K562 (cell line): ENCODE measurements around the gene RSBN1L. TPM values are rescaled to one million over a fixed set of nuclear protein-coding genes. Genes with fewer than 3 reads are reported as not detected.
A peak's percentile ranks its signal among the peaks of the same experiment; 100 is the strongest.

Experiments used
- ELF1 ChIP-seq: fragments of 200-800 bp; sonication (Bioruptor generic); IDR thresholded peaks from 2 replicates; pipeline ENCODE4 v1.6.1; 2016; ENCODE audit warnings: missing genetic modification characterization, missing compliant biosample characterization
- HDAC1 ChIP-seq, 2 experiments: fragments of 450-650 bp; IDR thresholded peaks; 2 replicates each; pipeline ENCODE4 v1.6.1; 2016 to 2017; ENCODE audit warnings: inconsistent platforms in 1 of 2, mild to moderate bottlenecking in 1 of 2, moderate library complexity in 1 of 2
- MIER1 ChIP-seq: fragments of 450-650 bp; IDR thresholded peaks from 2 replicates; pipeline ENCODE4 v1.6.1; 2016; ENCODE audit warnings: antibody characterized with exemption, mild to moderate bottlenecking, low read depth
- NCOA2 ChIP-seq, 2 experiments: fragments of 450-650 bp; IDR thresholded peaks; 2 replicates each; pipeline ENCODE4 v1.6.1; 2018; ENCODE audit warnings: mild to moderate bottlenecking in 2 of 2, moderate library complexity in 1 of 2; ENCODE audit not compliant: partially characterized antibody in 2 of 2
- RFX7 ChIP-seq: fragments of 250-450 bp; sonication (Bioruptor Pico); IDR thresholded peaks from 2 replicates; pipeline ENCODE4 v1.5.1; 2021; ENCODE audit warnings: mild to moderate bottlenecking
- TRIM24 ChIP-seq, 2 experiments: fragments of 450-650 bp; IDR thresholded peaks; 2 replicates each; pipeline ENCODE4 v1.6.1; 2016
- ZBED1 ChIP-seq: IDR thresholded peaks from 2 replicates; pipeline ENCODE4 v1.6.1; 2014
- ZBTB7A ChIP-seq: IDR thresholded peaks from 2 replicates; pipeline ENCODE4 v1.6.1; 2011; ENCODE audit warnings: low read depth, mild to moderate bottlenecking, low read length, moderate library complexity, borderline replicate concordance; ENCODE audit not compliant: control insufficient read depth
- ZKSCAN3 ChIP-seq: fragments of 250-450 bp; sonication (Bioruptor Pico); IDR thresholded peaks from 2 replicates; pipeline ENCODE4 v1.4.0; 2020
- ZNF324 ChIP-seq: fragments of 250-450 bp; sonication (Bioruptor Pico); IDR thresholded peaks from 2 replicates; pipeline ENCODE4 v1.4.0; 2020; ENCODE audit warnings: mild to moderate bottlenecking
- ZNF589 ChIP-seq: fragments of 200-800 bp; sonication (Bioruptor generic); IDR thresholded peaks from 2 replicates; pipeline ENCODE4 v1.6.1; 2016; ENCODE audit warnings: low read depth, missing genetic modification characterization, missing compliant biosample characterization
- ZNF644 ChIP-seq: fragments of 200-800 bp; sonication (Bioruptor generic); IDR thresholded peaks from 2 replicates; pipeline ENCODE4 v1.6.1; 2016; ENCODE audit warnings: low read depth, missing genetic modification characterization, missing compliant biosample characterization
- polyA plus RNA-seq, 8 experiments: library from polyadenylated mRNA; depleted of rRNA in 4 of 8; stranded (reverse) in 5 of 8; unstranded in 3 of 8; fragments of >200 nt; fragmentation: Nextera tagmentation in 2 of 8; fragmentation: Illumina TruSeq in 1 of 8; extraction: Ambion mirVana in 2 of 8; extraction: Trizol in 1 of 8; gene quantifications; 2 replicates each; pipeline versions ENCODE4 v1.2.1 to v1.2.3, GENCODE V29; 2011 to 2014; ENCODE audit warnings: inconsistent platforms in 1 of 8, missing spikeins in 1 of 8
- total RNA-seq, 7 experiments: library from RNA; depleted of rRNA in 6 of 7; stranded (reverse); fragments of >200 nt in 6 of 7; fragmentation: Illumina TruSeq in 2 of 7; extraction: Trizol in 2 of 7; gene quantifications; 2 replicates each; pipeline versions ENCODE4 v1.2.1 to v1.2.3, GENCODE V29; 2011 to 2021; ENCODE audit warnings: low replicate concordance in 1 of 7
- TF ChIP-seq, protein P1 (sequence below): IDR thresholded peaks from 2 replicates; pipeline ENCODE4 v1.6.1; 2011; ENCODE audit warnings: borderline replicate concordance, low read depth, mild to moderate bottlenecking, moderate library complexity, low read length; ENCODE audit not compliant: insufficient read depth, poor library complexity, severe bottlenecking
- TF ChIP-seq, protein P2 (sequence below), 2 experiments: fragments of 450-650 bp; conservative IDR thresholded peaks; 2 replicates each; pipeline ENCODE4 v1.6.1; 2017; ENCODE audit warnings: mild to moderate bottlenecking in 2 of 2, moderate library complexity in 2 of 2
- TF ChIP-seq, protein P3 (sequence below), 2 experiments: fragments of 450-650 bp; formaldehyde crosslinking in 1 of 2; IDR thresholded peaks; 2 replicates each; pipeline versions ENCODE4 v1.4.0 to v1.6.1; 2014 to 2020; ENCODE audit warnings: mild to moderate bottlenecking in 2 of 2, borderline replicate concordance in 1 of 2, low read depth in 1 of 2

RSBN1L gene
- total and polyA plus RNA-seq, 9 of the 15 experiments (the other 6 are each of a cell fraction or from before 2014, with no cell fraction given): 6.2 to 35.2 (median 20.1) TPM

DNA sequence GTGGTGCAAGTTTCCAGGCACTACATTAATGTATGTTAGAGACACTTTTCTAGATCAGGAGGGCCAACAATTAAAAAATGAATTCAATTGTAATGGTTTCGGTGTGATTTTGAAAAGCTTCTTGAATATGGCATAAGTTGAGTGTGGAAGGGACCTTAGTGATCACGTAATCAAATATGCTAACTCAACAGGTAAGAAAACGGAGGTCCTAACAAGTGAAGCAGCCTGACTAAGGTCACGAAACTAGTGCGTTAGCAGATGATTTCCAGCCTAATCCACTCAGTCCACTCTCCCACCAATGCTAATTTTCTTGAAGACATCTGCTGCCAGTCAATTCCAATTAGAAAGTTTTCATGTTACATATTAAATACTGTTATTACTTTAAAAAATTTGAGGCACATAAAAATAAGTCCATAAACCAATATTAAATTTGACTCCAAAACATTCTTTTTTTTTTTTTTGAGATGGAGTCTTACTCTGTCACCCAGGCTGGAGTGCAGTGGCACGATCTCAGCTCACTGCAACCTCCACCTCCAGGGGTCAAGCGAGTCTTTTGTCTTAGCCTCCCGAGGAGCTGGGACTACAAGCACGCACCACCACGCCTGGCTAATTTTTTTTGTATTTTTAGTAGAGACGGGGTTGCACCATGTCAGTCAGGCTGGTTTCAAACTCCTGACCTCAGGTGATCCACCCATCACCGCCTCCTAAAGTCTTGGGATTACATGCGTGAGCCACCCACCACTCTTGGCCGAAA is 2.3 kb upstream of the RSBN1L start (continued):
- TF ChIP-seq, protein P1, sequence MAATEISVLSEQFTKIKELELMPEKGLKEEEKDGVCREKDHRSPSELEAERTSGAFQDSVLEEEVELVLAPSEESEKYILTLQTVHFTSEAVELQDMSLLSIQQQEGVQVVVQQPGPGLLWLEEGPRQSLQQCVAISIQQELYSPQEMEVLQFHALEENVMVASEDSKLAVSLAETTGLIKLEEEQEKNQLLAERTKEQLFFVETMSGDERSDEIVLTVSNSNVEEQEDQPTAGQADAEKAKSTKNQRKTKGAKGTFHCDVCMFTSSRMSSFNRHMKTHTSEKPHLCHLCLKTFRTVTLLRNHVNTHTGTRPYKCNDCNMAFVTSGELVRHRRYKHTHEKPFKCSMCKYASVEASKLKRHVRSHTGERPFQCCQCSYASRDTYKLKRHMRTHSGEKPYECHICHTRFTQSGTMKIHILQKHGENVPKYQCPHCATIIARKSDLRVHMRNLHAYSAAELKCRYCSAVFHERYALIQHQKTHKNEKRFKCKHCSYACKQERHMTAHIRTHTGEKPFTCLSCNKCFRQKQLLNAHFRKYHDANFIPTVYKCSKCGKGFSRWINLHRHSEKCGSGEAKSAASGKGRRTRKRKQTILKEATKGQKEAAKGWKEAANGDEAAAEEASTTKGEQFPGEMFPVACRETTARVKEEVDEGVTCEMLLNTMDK: no peak
- TF ChIP-seq ZNF589 (CRISPR knock-in tag): no peak
- no peak for TF ChIP-seq ZBTB7A
- no peak for TF ChIP-seq ZNF644
- TF ChIP-seq, protein P2, sequence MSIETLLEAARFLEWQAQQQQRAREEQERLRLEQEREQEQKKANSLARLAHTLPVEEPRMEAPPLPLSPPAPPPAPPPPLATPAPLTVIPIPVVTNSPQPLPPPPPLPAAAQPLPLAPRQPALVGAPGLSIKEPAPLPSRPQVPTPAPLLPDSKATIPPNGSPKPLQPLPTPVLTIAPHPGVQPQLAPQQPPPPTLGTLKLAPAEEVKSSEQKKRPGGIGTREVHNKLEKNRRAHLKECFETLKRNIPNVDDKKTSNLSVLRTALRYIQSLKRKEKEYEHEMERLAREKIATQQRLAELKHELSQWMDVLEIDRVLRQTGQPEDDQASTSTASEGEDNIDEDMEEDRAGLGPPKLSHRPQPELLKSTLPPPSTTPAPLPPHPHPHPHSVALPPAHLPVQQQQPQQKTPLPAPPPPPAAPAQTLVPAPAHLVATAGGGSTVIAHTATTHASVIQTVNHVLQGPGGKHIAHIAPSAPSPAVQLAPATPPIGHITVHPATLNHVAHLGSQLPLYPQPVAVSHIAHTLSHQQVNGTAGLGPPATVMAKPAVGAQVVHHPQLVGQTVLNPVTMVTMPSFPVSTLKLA (conservative IDR thresholded peaks at IDR 0.05): 0 out of 4 replicates have a peak, but pooled peaks of 1 of the 2 experiments have one; percentile 11
- TF ChIP-seq ZBED1: no peak
- TF ChIP-seq, protein P3, sequence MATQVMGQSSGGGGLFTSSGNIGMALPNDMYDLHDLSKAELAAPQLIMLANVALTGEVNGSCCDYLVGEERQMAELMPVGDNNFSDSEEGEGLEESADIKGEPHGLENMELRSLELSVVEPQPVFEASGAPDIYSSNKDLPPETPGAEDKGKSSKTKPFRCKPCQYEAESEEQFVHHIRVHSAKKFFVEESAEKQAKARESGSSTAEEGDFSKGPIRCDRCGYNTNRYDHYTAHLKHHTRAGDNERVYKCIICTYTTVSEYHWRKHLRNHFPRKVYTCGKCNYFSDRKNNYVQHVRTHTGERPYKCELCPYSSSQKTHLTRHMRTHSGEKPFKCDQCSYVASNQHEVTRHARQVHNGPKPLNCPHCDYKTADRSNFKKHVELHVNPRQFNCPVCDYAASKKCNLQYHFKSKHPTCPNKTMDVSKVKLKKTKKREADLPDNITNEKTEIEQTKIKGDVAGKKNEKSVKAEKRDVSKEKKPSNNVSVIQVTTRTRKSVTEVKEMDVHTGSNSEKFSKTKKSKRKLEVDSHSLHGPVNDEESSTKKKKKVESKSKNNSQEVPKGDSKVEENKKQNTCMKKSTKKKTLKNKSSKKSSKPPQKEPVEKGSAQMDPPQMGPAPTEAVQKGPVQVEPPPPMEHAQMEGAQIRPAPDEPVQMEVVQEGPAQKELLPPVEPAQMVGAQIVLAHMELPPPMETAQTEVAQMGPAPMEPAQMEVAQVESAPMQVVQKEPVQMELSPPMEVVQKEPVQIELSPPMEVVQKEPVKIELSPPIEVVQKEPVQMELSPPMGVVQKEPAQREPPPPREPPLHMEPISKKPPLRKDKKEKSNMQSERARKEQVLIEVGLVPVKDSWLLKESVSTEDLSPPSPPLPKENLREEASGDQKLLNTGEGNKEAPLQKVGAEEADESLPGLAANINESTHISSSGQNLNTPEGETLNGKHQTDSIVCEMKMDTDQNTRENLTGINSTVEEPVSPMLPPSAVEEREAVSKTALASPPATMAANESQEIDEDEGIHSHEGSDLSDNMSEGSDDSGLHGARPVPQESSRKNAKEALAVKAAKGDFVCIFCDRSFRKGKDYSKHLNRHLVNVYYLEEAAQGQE (IDR thresholded peaks at IDR 0.05; ENCODE audit: borderline replicate concordance): peak; percentile 17; the same call in 1 of the 2 replicates
- TF ChIP-seq, protein P3 (CRISPR knock-in tag; IDR thresholded peaks at IDR 0.05; ENCODE audit: low read depth): no peak
- TF ChIP-seq HDAC1 (IDR thresholded peaks at IDR 0.05): no peak
- 0 out of 2 replicates have a peak, but pooled peaks have one; percentile 67 for TF ChIP-seq MIER1
- no peak for TF ChIP-seq ZKSCAN3 (CRISPR knock-in tag)
- TF ChIP-seq RFX7 (CRISPR knock-in tag): no peak
- TF ChIP-seq NCOA2 (IDR thresholded peaks at IDR 0.05; ENCODE audit: partially characterized antibody in 2 of 2): no peak
- no peak for TF ChIP-seq ELF1 (tag)
- TF ChIP-seq TRIM24 (IDR thresholded peaks at IDR 0.05): no peak
- no peak for TF ChIP-seq ZNF324 (CRISPR knock-in tag)
